K562 (cell line): ENCODE measurements around the gene UBE2L6. TPM values are rescaled to one million over a fixed set of nuclear protein-coding genes. Genes with fewer than 3 reads are reported as not detected.

Experiments used
- ATF2 ChIP-seq: sonication (generic); formaldehyde crosslinking; IDR thresholded peaks from 2 replicates; pipeline ENCODE4 v1.8.1; 2022; ENCODE audit warnings: missing genetic modification reagents
- BRF2 ChIP-seq: IDR thresholded peaks from 3 replicates; pipeline ENCODE4 v1.6.1; 2011; ENCODE audit warnings: borderline replicate concordance, mild to moderate bottlenecking; ENCODE audit not compliant: insufficient read length, insufficient read depth
- CBFA2T2 ChIP-seq: fragments of 450-650 bp; conservative IDR thresholded peaks from 2 replicates; pipeline ENCODE4 v1.6.1; 2017; ENCODE audit warnings: mild to moderate bottlenecking
- CTBP1 ChIP-seq: fragments of 450-650 bp; IDR thresholded peaks from 2 replicates; pipeline ENCODE4 v1.6.1; 2016; ENCODE audit warnings: borderline replicate concordance
- ETS1 ChIP-seq: conservative IDR thresholded peaks from 2 replicates; pipeline ENCODE4 v1.6.1; 2011; ENCODE audit warnings: low read depth, mild to moderate bottlenecking, low read length; ENCODE audit not compliant: control insufficient read depth
- ETV6 ChIP-seq, 3 experiments: fragments of 150-350 bp in 1 of 3; sonication (generic) in 1 of 3; formaldehyde crosslinking in 1 of 3; IDR thresholded peaks; 2 replicates each; pipeline versions ENCODE4 v1.6.1 to v1.8.0; 2014 to 2022; ENCODE audit warnings: borderline replicate concordance in 2 of 3, low read depth in 2 of 3, antibody characterized with exemption in 1 of 3, low read length in 1 of 3, mild to moderate bottlenecking in 1 of 3, missing genetic modification reagents in 1 of 3
- FOSL1 ChIP-seq: fragments of 200-800 bp; sonication (Bioruptor generic); conservative IDR thresholded peaks from 2 replicates; pipeline ENCODE4 v1.6.1; 2016; ENCODE audit warnings: missing genetic modification characterization, missing compliant biosample characterization
- HMGN3 ChIP-seq: IDR thresholded peaks from 2 replicates; pipeline ENCODE4 v1.6.1; 2011; ENCODE audit warnings: borderline replicate concordance, low read depth, mild to moderate bottlenecking, mixed read lengths, low read length; ENCODE audit not compliant: insufficient read length; ENCODE audit errors: extremely low read depth
- MCM5 ChIP-seq: fragments of 450-650 bp; IDR thresholded peaks from 2 replicates; pipeline ENCODE4 v1.6.1; 2016; ENCODE audit warnings: low read depth
- NR1H2 ChIP-seq: sonication (generic); formaldehyde crosslinking; IDR thresholded peaks from 2 replicates; pipeline ENCODE4 v1.4.0; 2020; ENCODE audit warnings: mild to moderate bottlenecking, missing genetic modification reagents
- PTTG1 ChIP-seq: fragments of 450-650 bp; IDR thresholded peaks from 2 replicates; pipeline ENCODE4 v1.6.1; 2016; ENCODE audit warnings: low read depth, mild to moderate bottlenecking, missing genetic modification characterization, missing compliant biosample characterization
- TBP ChIP-seq: optimal IDR thresholded peaks from 2 replicates; pipeline ENCODE3; 2011; ENCODE audit warnings: low read depth, low read length, improper control_type of control experiment
- ZFP1 ChIP-seq: fragments of 450-650 bp; formaldehyde crosslinking; IDR thresholded peaks from 2 replicates; pipeline ENCODE4 v1.4.0; 2020; ENCODE audit warnings: mild to moderate bottlenecking, mixed read lengths
- ZNF212 ChIP-seq: fragments of 450-650 bp; formaldehyde crosslinking; IDR thresholded peaks from 2 replicates; pipeline ENCODE4 v1.4.0; 2020; ENCODE audit warnings: mild to moderate bottlenecking
- ZNF347 ChIP-seq: fragments of 450-650 bp; formaldehyde crosslinking; IDR thresholded peaks from 2 replicates; pipeline ENCODE4 v1.4.0; 2020; ENCODE audit warnings: low read depth, mild to moderate bottlenecking, moderate library complexity
- ZNF395 ChIP-seq: fragments of 200-800 bp; sonication (Bioruptor generic); IDR thresholded peaks from 2 replicates; pipeline ENCODE4 v1.6.1; 2017; ENCODE audit warnings: missing genetic modification characterization, missing compliant biosample characterization
- ZNF655 ChIP-seq: fragments of 250-450 bp; sonication (Bioruptor Pico); IDR thresholded peaks from 2 replicates; pipeline ENCODE4 v1.5.0; 2021
- polyA plus RNA-seq, 8 experiments: library from polyadenylated mRNA; depleted of rRNA in 4 of 8; stranded (reverse) in 5 of 8; unstranded in 3 of 8; fragments of >200 nt; fragmentation: Nextera tagmentation in 2 of 8; fragmentation: Illumina TruSeq in 1 of 8; extraction: Ambion mirVana in 2 of 8; extraction: Trizol in 1 of 8; gene quantifications; 2 replicates each; pipeline versions ENCODE4 v1.2.1 to v1.2.3, GENCODE V29; 2011 to 2014; ENCODE audit warnings: inconsistent platforms in 1 of 8, missing spikeins in 1 of 8
- total RNA-seq, 7 experiments: library from RNA; depleted of rRNA in 6 of 7; stranded (reverse); fragments of >200 nt in 6 of 7; fragmentation: Illumina TruSeq in 2 of 7; extraction: Trizol in 2 of 7; gene quantifications; 2 replicates each; pipeline versions ENCODE4 v1.2.1 to v1.2.3, GENCODE V29; 2011 to 2021; ENCODE audit warnings: low replicate concordance in 1 of 7
- TF ChIP-seq, protein P1 (sequence below): fragments of 250-450 bp; sonication (Bioruptor Pico); IDR thresholded peaks from 2 replicates; pipeline ENCODE4 v1.8.0; 2022; ENCODE audit warnings: inconsistent platforms, mild to moderate bottlenecking, moderate library complexity, borderline replicate concordance

UBE2L6 gene
- total and polyA plus RNA-seq, 9 of the 15 experiments (the other 6 are each of a cell fraction or from before 2014, with no cell fraction given): 5.9 to 24.9 (median 9.7) TPM

- no peak for TF ChIP-seq ETV6 (IDR thresholded peaks at IDR 0.05; ENCODE audit: borderline replicate concordance in 1 of 2, low read depth in 2 of 2, low read length in 1 of 2)
- TF ChIP-seq ETV6 (CRISPR knock-in tag; IDR thresholded peaks at IDR 0.05; ENCODE audit: borderline replicate concordance): no peak
- no peak for TF ChIP-seq ZNF655 (CRISPR knock-in tag)
- TF ChIP-seq NR1H2 (CRISPR knock-in tag): no peak
- TF ChIP-seq ZFP1: no peak
- TF ChIP-seq FOSL1: no peak
- TF ChIP-seq MCM5: no peak
- TF ChIP-seq, protein P1, sequence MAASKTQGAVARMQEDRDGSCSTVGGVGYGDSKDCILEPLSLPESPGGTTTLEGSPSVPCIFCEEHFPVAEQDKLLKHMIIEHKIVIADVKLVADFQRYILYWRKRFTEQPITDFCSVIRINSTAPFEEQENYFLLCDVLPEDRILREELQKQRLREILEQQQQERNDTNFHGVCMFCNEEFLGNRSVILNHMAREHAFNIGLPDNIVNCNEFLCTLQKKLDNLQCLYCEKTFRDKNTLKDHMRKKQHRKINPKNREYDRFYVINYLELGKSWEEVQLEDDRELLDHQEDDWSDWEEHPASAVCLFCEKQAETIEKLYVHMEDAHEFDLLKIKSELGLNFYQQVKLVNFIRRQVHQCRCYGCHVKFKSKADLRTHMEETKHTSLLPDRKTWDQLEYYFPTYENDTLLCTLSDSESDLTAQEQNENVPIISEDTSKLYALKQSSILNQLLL (CRISPR knock-in tag): no peak
- no peak for TF ChIP-seq CBFA2T2
- no peak for TF ChIP-seq ZNF347 (CRISPR knock-in tag)
- TF ChIP-seq HMGN3: peak; percentile 48
- no peak for TF ChIP-seq BRF2
- no peak for TF ChIP-seq PTTG1 (tag)
- no peak for TF ChIP-seq TBP
- TF ChIP-seq ZNF395 (CRISPR knock-in tag): no peak
- TF ChIP-seq CTBP1: peak; percentile 88
- TF ChIP-seq ATF2 (CRISPR knock-in tag): no peak
- TF ChIP-seq ETS1: 0 out of 2 replicates have a peak, but pooled peaks have one; percentile 9
- no peak for TF ChIP-seq ZNF212 (CRISPR knock-in tag)
Measured at GRCh38 chr11:57567515-57568329, at the start of gene UBE2L6 (continued).
